ENCODE measurements around the gene AZIN2.

The AZIN2 gene

DNA sequence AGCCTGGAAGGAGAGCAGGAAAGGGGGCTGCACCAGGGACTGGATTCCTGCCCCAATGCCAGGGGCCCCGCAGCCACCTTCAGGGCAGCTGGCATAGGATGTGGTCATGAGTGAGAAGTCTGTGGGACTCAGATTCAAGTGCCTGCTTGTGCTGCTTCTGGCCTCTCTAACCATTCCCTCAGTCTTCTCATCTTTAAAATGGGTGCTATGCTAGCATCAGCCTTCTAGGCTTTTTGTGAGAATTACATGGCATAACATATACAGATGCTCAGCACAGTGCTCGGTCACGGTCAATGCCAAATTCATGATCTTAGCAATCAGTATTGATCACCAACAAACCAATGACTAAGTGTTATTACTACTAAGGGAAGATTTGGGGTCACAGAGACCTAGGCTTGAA, 77.4 kb downstream of the AZIN2 start:
- Histone ChIP-seq H3K27me3 (ENCODE audit: insufficient read depth, low read length, poor library complexity, severe bottlenecking) (no peaks in the 10 kb centered on the region), H3K4me3 (ENCODE audit: low read length, poor library complexity, severe bottlenecking) (no peak overlapping the region)

GRCh38 chr1:33159577-33159976, 78.6 kb downstream of the AZIN2 start:
- H3F3A ChIP-seq (ENCODE audit: low read depth): no peaks in the 10 kb centered on the region
- H3K4me3 ChIP-seq (ENCODE audit: low read length, poor library complexity, severe bottlenecking): no peak overlapping the region
- TF ChIP-seq, protein P1, sequence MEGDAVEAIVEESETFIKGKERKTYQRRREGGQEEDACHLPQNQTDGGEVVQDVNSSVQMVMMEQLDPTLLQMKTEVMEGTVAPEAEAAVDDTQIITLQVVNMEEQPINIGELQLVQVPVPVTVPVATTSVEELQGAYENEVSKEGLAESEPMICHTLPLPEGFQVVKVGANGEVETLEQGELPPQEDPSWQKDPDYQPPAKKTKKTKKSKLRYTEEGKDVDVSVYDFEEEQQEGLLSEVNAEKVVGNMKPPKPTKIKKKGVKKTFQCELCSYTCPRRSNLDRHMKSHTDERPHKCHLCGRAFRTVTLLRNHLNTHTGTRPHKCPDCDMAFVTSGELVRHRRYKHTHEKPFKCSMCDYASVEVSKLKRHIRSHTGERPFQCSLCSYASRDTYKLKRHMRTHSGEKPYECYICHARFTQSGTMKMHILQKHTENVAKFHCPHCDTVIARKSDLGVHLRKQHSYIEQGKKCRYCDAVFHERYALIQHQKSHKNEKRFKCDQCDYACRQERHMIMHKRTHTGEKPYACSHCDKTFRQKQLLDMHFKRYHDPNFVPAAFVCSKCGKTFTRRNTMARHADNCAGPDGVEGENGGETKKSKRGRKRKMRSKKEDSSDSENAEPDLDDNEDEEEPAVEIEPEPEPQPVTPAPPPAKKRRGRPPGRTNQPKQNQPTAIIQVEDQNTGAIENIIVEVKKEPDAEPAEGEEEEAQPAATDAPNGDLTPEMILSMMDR (conservative IDR thresholded peaks at IDR 0.05; ENCODE audit: low read length): no peak
- TF ChIP-seq EZH2phosphoT487 (IDR thresholded peaks at IDR 0.05; ENCODE audit: borderline replicate concordance): no peak
- no peak overlapping the region for H2AFZ ChIP-seq (ENCODE audit: low read length)
- no peaks in the 10 kb centered on the region for H3K27me3 ChIP-seq (ENCODE audit: insufficient read depth, low read length, poor library complexity, severe bottlenecking)
- peaks cover 6% of the 10 kb centered on the region; the same call in 1 of the 2 replicates for H3K36me3 ChIP-seq (ENCODE audit: insufficient read depth, low read length)
- no peaks in the 10 kb centered on the region for H3K9me2 ChIP-seq (replicated peaks; ENCODE audit: low read depth, low read length)
- H3K4me1 ChIP-seq (ENCODE audit: insufficient read depth, low read length, poor library complexity, severe bottlenecking): peaks cover 7% of the 10 kb centered on the region
- no peak overlapping the region for H3K4me2 ChIP-seq (ENCODE audit: low read depth, low read length, poor library complexity, severe bottlenecking)
- H3K79me2 ChIP-seq (ENCODE audit: insufficient read depth, low read length): no peaks in the 10 kb centered on the region
- H3K9ac ChIP-seq (ENCODE audit: low read depth, low read length, poor library complexity, severe bottlenecking): no peak overlapping the region
- H4K20me1 ChIP-seq (ENCODE audit: insufficient read depth, low read length, poor library complexity, severe bottlenecking): no peaks in the 10 kb centered on the region
- no peaks in the 10 kb centered on the region for H3K9me3 ChIP-seq (ENCODE audit: insufficient read depth, low read depth, low read length)

More for the DNA sequence above, 77.4 kb downstream of the AZIN2 start:
- Histone ChIP-seq H3K4me1 (ENCODE audit: insufficient read depth, low read length, poor library complexity, severe bottlenecking) (peaks cover 7% of the 10 kb centered on the region), H2AFZ (ENCODE audit: low read length) (no peak overlapping the region), H4K20me1 (ENCODE audit: insufficient read depth, low read length, poor library complexity, severe bottlenecking) (no peaks in the 10 kb centered on the region), H3F3A (ENCODE audit: low read depth) (no peaks in the 10 kb centered on the region), H3K4me2 (ENCODE audit: low read depth, low read length, poor library complexity, severe bottlenecking) (no peak overlapping the region), H3K9me2 (replicated peaks; ENCODE audit: low read depth, low read length) (no peaks in the 10 kb centered on the region), H3K36me3 (ENCODE audit: insufficient read depth, low read length) (peaks cover 6% of the 10 kb centered on the region; the same call in 1 of the 2 replicates), H3K9ac (ENCODE audit: low read depth, low read length, poor library complexity, severe bottlenecking) (no peak overlapping the region), H3K9me3 (ENCODE audit: insufficient read depth, low read depth, low read length) (no peaks in the 10 kb centered on the region), H3K79me2 (ENCODE audit: insufficient read depth, low read length) (no peaks in the 10 kb centered on the region)
- TF ChIP-seq, protein P1 (conservative IDR thresholded peaks at IDR 0.05; ENCODE audit: low read length): no peak
- TF ChIP-seq EZH2phosphoT487 (IDR thresholded peaks at IDR 0.05; ENCODE audit: borderline replicate concordance): no peak

DNA sequence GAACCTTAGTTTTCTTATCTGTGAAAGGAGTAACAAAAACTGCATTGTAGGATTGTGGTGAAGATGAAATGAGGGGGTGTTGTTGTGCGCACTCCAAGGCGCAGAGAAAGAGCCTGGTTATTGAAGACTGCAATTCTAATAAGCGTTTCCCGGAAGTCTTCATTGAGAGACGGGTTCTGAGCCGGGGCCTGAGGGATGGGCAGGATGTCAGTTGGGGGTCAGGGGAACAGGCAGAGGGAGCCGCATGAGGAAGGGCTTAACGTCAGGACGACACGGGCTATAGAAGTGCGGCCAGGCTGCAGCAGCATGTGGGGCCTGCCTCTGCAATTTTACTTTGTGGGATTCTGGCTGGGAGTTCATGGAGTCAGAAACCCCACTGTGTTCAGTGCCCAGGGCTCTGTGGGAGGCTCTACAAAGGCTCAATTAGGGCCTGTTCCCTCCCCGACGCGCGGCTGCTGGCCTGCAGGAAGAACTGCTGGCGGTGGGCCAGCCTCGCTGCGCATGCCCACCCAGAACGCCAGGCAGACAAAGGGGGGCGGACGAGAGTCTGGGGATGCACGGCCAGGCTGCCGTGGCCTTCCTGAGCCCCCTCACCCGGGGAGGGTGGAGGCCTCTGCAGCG, 80.2 kb downstream of the AZIN2 start:
- no peaks in the 10 kb centered on the region for H3K27me3 ChIP-seq (ENCODE audit: insufficient read depth, low read length, poor library complexity, severe bottlenecking)
- H3K9me2 ChIP-seq (replicated peaks; ENCODE audit: low read depth, low read length): no peaks in the 10 kb centered on the region
- H3K4me3 ChIP-seq (ENCODE audit: low read length, poor library complexity, severe bottlenecking): no peak overlapping the region
- no peaks in the 10 kb centered on the region for H3K9me3 ChIP-seq (ENCODE audit: insufficient read depth, low read depth, low read length)
- no peaks in the 10 kb centered on the region for H3F3A ChIP-seq (ENCODE audit: low read depth)
- no peak overlapping the region for H2AFZ ChIP-seq (ENCODE audit: low read length)
- no peaks in the 10 kb centered on the region for H3K79me2 ChIP-seq (ENCODE audit: insufficient read depth, low read length)
- no peaks in the 10 kb centered on the region for H4K20me1 ChIP-seq (ENCODE audit: insufficient read depth, low read length, poor library complexity, severe bottlenecking)
- H3K36me3 ChIP-seq (ENCODE audit: insufficient read depth, low read length): peaks cover 6% of the 10 kb centered on the region; the same call in 1 of the 2 replicates
- no peak for TF ChIP-seq EZH2phosphoT487 (IDR thresholded peaks at IDR 0.05; ENCODE audit: borderline replicate concordance)
- TF ChIP-seq, protein P1 (conservative IDR thresholded peaks at IDR 0.05; ENCODE audit: low read length): no peak
- H3K4me1 ChIP-seq (ENCODE audit: insufficient read depth, low read length, poor library complexity, severe bottlenecking): peaks cover 7% of the 10 kb centered on the region
- H3K9ac ChIP-seq (ENCODE audit: low read depth, low read length, poor library complexity, severe bottlenecking): no peak overlapping the region
- no peak overlapping the region for H3K4me2 ChIP-seq (ENCODE audit: low read depth, low read length, poor library complexity, severe bottlenecking)
